Kidney (tissue), 14 donors: ENCODE data around the gene ANKS1A. TPM values are rescaled to one million over a fixed set of nuclear protein-coding genes. Genes with fewer than 3 reads are reported as not detected.
"Not testable (repeated sequence)": the region's sequence is repeated elsewhere in the genome, so short reads cannot be mapped to it uniquely, and the experiment has no call there.

Experiments
- DNase-seq, 5 donors: peaks; one replicate each; pipeline ENCODE4 v3.0.0-alpha.2; 2013 to 2020
- FAIRE-seq: peaks from 2 replicates; lab custom pipeline; 2012; peaks lifted over from hg19 to GRCh38; lab: Jason Lieb, UNC
- H3K27ac ChIP-seq, 2 donors: one replicate each; pipeline ENCODE4 v1.7.0; 2013; ENCODE audit warnings: low read depth in 2 of 2, low read length in 2 of 2, inconsistent platforms in 1 of 2
- H3K27me3 ChIP-seq: one replicate; pipeline ENCODE4 v1.7.1; 2013; ENCODE audit warnings: low read length, inconsistent platforms; ENCODE audit not compliant: control insufficient read depth, insufficient read depth
- H3K36me3 ChIP-seq, 3 donors: one replicate each; pipeline versions ENCODE4 v1.7.0 to v1.7.1; 2013; ENCODE audit warnings: low read length in 3 of 3, control low read depth in 1 of 3, inconsistent platforms in 1 of 3; ENCODE audit not compliant: insufficient read depth in 3 of 3, control insufficient read depth in 2 of 3
- H3K4me1 ChIP-seq, 3 donors: one replicate each; pipeline versions ENCODE4 v1.7.0 to v1.7.1; 2013; ENCODE audit warnings: low read length in 3 of 3, inconsistent platforms in 1 of 3, low read depth in 1 of 3; ENCODE audit not compliant: control insufficient read depth in 2 of 3, insufficient read depth in 2 of 3
- H3K4me3 ChIP-seq, 3 donors: one replicate each; pipeline versions ENCODE4 v1.7.0 to v1.8.1; 2013; ENCODE audit warnings: low read length in 3 of 3, control low read depth in 1 of 3, inconsistent platforms in 1 of 3
- H3K9ac ChIP-seq, 3 donors: one replicate each; pipeline versions ENCODE4 v1.7.0 to v1.7.1; 2013; ENCODE audit warnings: low read length in 3 of 3, control low read depth in 1 of 3, inconsistent platforms in 1 of 3
- H3K9me3 ChIP-seq, 3 donors: one replicate each; pipeline versions ENCODE4 v1.7.0 to v1.7.1; 2013; ENCODE audit warnings: low read length in 3 of 3, control low read depth in 1 of 3, inconsistent platforms in 1 of 3; ENCODE audit not compliant: control insufficient read depth in 2 of 3, insufficient read depth in 1 of 3
- CTCF ChIP-seq: IDR thresholded peaks from 3 replicates; pipeline ENCODE4 v1.5.1; 2012; ENCODE audit warnings: mild to moderate bottlenecking, moderate library complexity, borderline replicate concordance; ENCODE audit not compliant: insufficient read depth; ENCODE audit errors: extremely low read depth
- intact Hi-C: fragments of 100-400 bp; cut with DNase I; formaldehyde crosslinking; loops from one replicate; pipeline ENCODE4 v1.11.1; 2022
- polyA plus RNA-seq: library from polyadenylated mRNA; stranded (reverse); fragments of 350-450 nt; fragmentation: Illumina TruSeq; extraction: RNeasy Lipid Tissue Mini Kit (QIAGEN cat#74804); gene quantifications from one replicate; pipeline ENCODE4 v1.2.3, GENCODE V29; 2014; ENCODE audit warnings: low read depth, low replicate concordance; ENCODE audit not compliant: insufficient read depth
- total RNA-seq: library from RNA; stranded (reverse); fragmentation: NEBNext Ultra II Directional; extraction: Animal tissue kit (Norgen Biotek cat#: 25700); gene quantifications from one replicate; pipeline ENCODE4 v1.2.1, GENCODE V29; 2021
- donor health status: control.
- donor health status: control.
- donor health status: control.
- donor health status: control.
- donor health status: control.
- donor health status: DM: yes; HTN: yes; CAD: no.
- donor health status: Normal renal cell carcinoma (clear cell type).

Gene ANKS1A
- total and polyA plus RNA-seq, 2 donors from 2014 or later, result 9.4 to 25.9 TPM

DNA sequence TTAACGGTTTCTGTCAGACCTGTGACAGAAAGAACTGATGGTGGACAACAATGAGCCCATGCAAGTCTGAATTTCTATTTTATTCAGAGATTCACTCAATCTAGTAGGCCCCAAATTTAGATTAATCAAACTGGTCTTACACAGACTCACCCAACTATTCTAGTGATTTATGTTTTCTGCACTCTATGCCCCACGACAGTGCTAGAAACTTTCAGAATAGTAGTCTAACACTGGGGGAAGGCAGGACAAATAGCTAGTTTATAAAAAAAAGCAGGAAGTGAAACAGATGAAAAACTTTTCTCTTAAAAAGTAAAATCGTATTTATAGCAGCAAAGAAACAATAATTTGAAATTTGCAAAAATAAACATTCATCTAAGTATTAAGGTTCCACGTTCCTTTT lies 247.1 kb downstream of the ANKS1A start:
- H3K36me3 ChIP-seq, result no peaks in the 10 kb centered on the region
- DNase-seq (peak in 1 of 5 donors; percentile 20), FAIRE-seq (no peak)
- no peaks in the 10 kb centered on the region for H3K27me3 ChIP-seq
- intact Hi-C loops, result loop anchor here (5.0 kb wide), 1 partner anchor 149 kb away; no protein-coding TSS in a partner anchor
- no peak overlapping the region for H3K9ac ChIP-seq
- H3K4me1 ChIP-seq, result peaks cover 0 to 2% (median 0%) of the 10 kb centered on the region in 3 donors
- no peak for TF ChIP-seq CTCF
- no peaks in the 10 kb centered on the region for H3K9me3 ChIP-seq
- no peak overlapping the region for H3K27ac ChIP-seq
- H3K4me3 ChIP-seq, result no peak overlapping the region

- intact Hi-C loops, result loop anchor here (5.0 kb wide), 1 partner anchor 151 kb away; no protein-coding TSS in a partner anchor
- H3K27me3 ChIP-seq, H3K4me1 ChIP-seq, H3K27ac ChIP-seq, H3K9ac ChIP-seq, DNase-seq, H3K9me3 ChIP-seq, H3K36me3 ChIP-seq, FAIRE-seq, H3K4me3 ChIP-seq: not testable (repeated sequence)
These were observed 249.1 kb downstream of the ANKS1A start for GRCh38 chr6:35138191-35138590.

DNA sequence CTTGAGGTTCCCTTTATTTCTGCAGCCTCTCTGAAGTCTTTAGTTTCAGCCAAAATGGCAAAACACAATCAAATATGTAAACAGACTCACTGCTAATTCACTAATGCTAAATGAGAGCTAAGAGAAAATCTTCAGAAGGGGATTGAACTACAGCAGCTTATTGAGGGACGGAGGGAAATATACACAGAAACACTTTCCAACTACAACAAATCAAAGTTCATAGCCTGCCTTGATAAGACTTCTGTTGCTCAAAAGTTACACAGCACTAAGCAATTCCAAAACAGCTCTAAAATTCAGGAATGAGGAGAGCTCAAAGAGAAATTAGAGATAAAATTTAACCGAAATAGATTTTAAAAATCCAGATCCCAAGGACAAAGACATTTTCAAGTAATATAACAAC lies 250.4 kb downstream of the ANKS1A start:
- H3K36me3 ChIP-seq, result no peaks in the 10 kb centered on the region
- H3K9me3 ChIP-seq, result no peaks in the 10 kb centered on the region
- intact Hi-C loops, result loop anchor here (5.0 kb wide), 1 partner anchor 152 kb away; no protein-coding TSS in a partner anchor
- TF ChIP-seq CTCF, result no peak
- no peak overlapping the region for H3K9ac ChIP-seq
- H3K4me3 ChIP-seq, result no peak overlapping the region
- FAIRE-seq (no peak), DNase-seq (peak in 1 of 5 donors; percentile 26)
- H3K4me1 ChIP-seq, result peaks cover 0 to 2% (median 0%) of the 10 kb centered on the region in 3 donors
- no peaks in the 10 kb centered on the region for H3K27me3 ChIP-seq
- H3K27ac ChIP-seq, result no peak overlapping the region

DNA sequence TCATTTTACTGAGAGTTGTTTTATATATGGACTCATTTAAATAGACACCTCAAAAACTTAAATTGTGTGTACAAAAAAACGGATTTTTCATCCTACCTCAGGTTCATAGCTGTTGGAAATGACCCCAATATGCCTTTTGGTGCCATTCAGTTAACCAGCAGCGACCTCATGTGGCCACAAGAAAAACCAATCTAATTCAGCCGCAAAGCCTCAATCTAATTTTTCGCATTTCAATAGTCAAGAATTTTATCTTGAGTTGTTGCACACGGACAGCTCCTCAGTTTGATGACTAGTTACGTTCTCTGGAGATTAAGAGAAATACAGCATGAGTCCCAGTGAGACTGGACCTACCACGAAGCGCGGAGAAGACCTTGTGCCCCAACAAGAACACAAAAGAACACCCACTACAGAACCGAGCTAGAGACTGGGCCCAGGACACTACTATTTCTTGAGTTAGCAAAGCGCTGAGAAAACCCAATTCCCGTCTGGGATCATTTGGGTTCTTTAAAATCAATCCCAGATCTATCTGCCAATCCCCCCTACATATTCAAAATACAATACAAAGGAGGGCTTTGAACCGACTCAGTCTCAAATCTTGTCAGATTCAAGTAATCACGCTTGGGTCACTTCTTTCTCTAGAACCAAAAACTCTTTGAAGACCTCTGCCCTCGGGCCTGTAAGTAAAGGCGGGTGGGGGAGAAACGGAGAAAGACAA lies 251.0 kb downstream of the ANKS1A start:
- DNase-seq (peak in 3 of 5 donors; percentile 60 to 89 (median 84)), FAIRE-seq (peak; percentile 96)
- TF ChIP-seq CTCF, result peak; percentile 92
- Histone ChIP-seq H3K27ac (no peak overlapping the region), H3K9ac (no peak overlapping the region), H3K36me3 (no peaks in the 10 kb centered on the region), H3K9me3 (no peaks in the 10 kb centered on the region), H3K4me1 (peaks cover 0 to 2% (median 0%) of the 10 kb centered on the region in 3 donors), H3K27me3 (no peaks in the 10 kb centered on the region), H3K4me3 (no peak overlapping the region)
- intact Hi-C loops, result loop anchor here (5.0 to 10.0 kb wide), 2 partner anchors 105 to 153 kb away; no protein-coding TSS in a partner anchor
